OCI-LY1 (cell line): ENCODE results near the gene SLC6A15.

Experiments used
- H2AFZ ChIP-seq: fragments of 200-600 bp; sonication (generic), shearing (Covaris generic); 2 replicates; pipeline ENCODE4 v1.6.0; 2014; ENCODE audit warnings: antibody characterized with exemption, mild to moderate bottlenecking, low read length
- H3F3A ChIP-seq: fragments of 200-600 bp; sonication (generic), shearing (Covaris generic); 2 replicates; pipeline ENCODE4 v1.6.0; 2014; ENCODE audit warnings: mild to moderate bottlenecking, antibody characterized with exemption, low read length, moderate library complexity; ENCODE audit not compliant: insufficient read depth
- H3K27ac ChIP-seq: fragments of 200-600 bp; sonication (generic); 2 replicates; pipeline ENCODE4 v1.5.1; 2014; ENCODE audit warnings: low read length, mixed run types, mild to moderate bottlenecking, low read depth; ENCODE audit not compliant: poor library complexity, severe bottlenecking
- H3K27me3 ChIP-seq: fragments of 200-600 bp; sonication (generic); 2 replicates; pipeline ENCODE4 v1.6.0; 2014; ENCODE audit warnings: antibody characterized with exemption, mild to moderate bottlenecking, low read length, moderate library complexity; ENCODE audit not compliant: insufficient read depth
- H3K36me3 ChIP-seq: fragments of 200-600 bp; sonication (generic); 2 replicates; pipeline ENCODE4 v1.6.1; 2014; ENCODE audit warnings: mild to moderate bottlenecking, antibody characterized with exemption, low read length, moderate library complexity, mixed read lengths; ENCODE audit not compliant: insufficient read depth
- H3K4me1 ChIP-seq: fragments of 200-600 bp; sonication (generic); 2 replicates; pipeline ENCODE4 v1.5.1; 2014; ENCODE audit warnings: mild to moderate bottlenecking, low read length, moderate library complexity; ENCODE audit not compliant: insufficient read depth, severe bottlenecking
- H3K4me2 ChIP-seq: fragments of 200-600 bp; sonication (generic), shearing (Covaris generic); 2 replicates; pipeline ENCODE4 v1.6.1; 2014; ENCODE audit warnings: low read length
- H3K4me3 ChIP-seq: fragments of 200-600 bp; sonication (generic); 2 replicates; pipeline ENCODE4 v1.5.1; 2014; ENCODE audit warnings: low read length, low read depth, mild to moderate bottlenecking, mixed read lengths; ENCODE audit not compliant: poor library complexity, severe bottlenecking
- H3K79me2 ChIP-seq: fragments of 200-600 bp; shearing (Covaris generic); 2 replicates; pipeline ENCODE4 v1.6.1; 2016; ENCODE audit warnings: mixed run types, low read length, mixed read lengths; ENCODE audit not compliant: insufficient read depth
- H3K9ac ChIP-seq: fragments of 200-600 bp; sonication (generic), shearing (Covaris generic); 2 replicates; pipeline ENCODE4 v1.6.1; 2014; ENCODE audit warnings: mild to moderate bottlenecking, low read length, mixed read lengths
- H3K9me2 ChIP-seq: fragments of 200-600 bp; sonication (generic), shearing (Covaris generic); 2 replicates; pipeline ENCODE4 v1.6.1; 2014; ENCODE audit warnings: low read depth, mild to moderate bottlenecking, low read length, mixed read lengths
- H3K9me3 ChIP-seq: fragments of 200-600 bp; shearing (Covaris generic); 2 replicates; pipeline ENCODE4 v1.6.1; 2014; ENCODE audit warnings: low read length, mixed read lengths
- H4K20me1 ChIP-seq: fragments of 200-600 bp; sonication (generic), shearing (Covaris generic); 2 replicates; pipeline ENCODE4 v1.6.0; 2016; ENCODE audit warnings: mild to moderate bottlenecking, low read length; ENCODE audit not compliant: insufficient read depth
- EZH2 ChIP-seq: fragments of 200-600 bp; sonication (generic), shearing (Covaris generic); IDR thresholded peaks from 2 replicates; pipeline ENCODE4 v1.8.0; 2017; ENCODE audit warnings: borderline replicate concordance, mixed run types, mild to moderate bottlenecking, antibody characterized with exemption, low read length, moderate library complexity, mixed read lengths
- TF ChIP-seq, protein P1 (sequence below): fragments of 200-600 bp; sonication (generic), shearing (Covaris generic); IDR thresholded peaks from 2 replicates; pipeline ENCODE4 v1.5.1; 2017; ENCODE audit warnings: mild to moderate bottlenecking, antibody characterized with exemption, low read length, moderate library complexity, mixed read lengths

Gene SLC6A15

DNA sequence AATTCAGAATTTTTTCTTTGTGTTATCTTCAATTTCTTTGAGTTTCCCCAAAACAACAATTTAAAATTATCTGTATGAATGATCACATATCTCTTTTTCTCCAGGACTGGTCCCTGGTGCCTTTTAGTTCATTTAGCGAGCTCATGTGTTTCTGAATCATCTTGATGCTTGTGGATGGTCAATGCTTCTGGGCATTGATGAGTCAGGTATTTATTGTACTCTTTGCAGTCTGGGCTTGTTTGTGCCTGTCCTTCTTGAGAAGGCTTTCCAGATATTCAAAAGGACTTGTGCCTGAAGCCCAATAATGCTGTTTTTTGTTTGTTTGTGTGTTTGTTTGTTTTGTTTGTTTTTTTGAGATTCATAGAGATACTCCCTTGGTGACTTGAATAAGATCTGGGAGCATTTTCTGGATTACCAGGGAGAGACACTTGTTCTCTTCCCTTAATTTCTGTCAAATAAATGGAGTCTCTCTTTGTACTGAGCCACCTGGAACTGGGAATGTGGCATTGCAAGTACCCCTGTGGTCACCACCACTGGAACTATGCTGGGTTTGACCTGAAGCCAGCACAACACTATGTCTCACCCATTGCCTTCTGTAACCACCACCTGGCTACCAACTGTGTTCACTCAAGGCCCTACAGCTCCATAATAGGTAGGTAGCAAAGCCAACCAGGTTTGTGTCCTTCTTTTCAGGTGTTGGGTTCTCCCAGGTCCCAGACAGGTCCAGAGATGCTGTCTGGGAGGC is 56.3 kb downstream of the SLC6A15 start:
- Histone ChIP-seq H3K79me2 (no peaks in the 10 kb centered on the region), H3K4me2 (no peak overlapping the region), H3F3A (no peaks in the 10 kb centered on the region), H4K20me1 (no peaks in the 10 kb centered on the region), H3K9me2 (no peaks in the 10 kb centered on the region), H3K27ac (no peak overlapping the region), H3K4me1 (no peaks in the 10 kb centered on the region), H3K4me3 (no peak overlapping the region), H2AFZ (no peak overlapping the region), H3K9me3 (no peaks in the 10 kb centered on the region), H3K9ac (no peak overlapping the region), H3K27me3 (no peaks in the 10 kb centered on the region), H3K36me3 (no peaks in the 10 kb centered on the region)
- no peak for TF ChIP-seq EZH2
- TF ChIP-seq, protein P1, sequence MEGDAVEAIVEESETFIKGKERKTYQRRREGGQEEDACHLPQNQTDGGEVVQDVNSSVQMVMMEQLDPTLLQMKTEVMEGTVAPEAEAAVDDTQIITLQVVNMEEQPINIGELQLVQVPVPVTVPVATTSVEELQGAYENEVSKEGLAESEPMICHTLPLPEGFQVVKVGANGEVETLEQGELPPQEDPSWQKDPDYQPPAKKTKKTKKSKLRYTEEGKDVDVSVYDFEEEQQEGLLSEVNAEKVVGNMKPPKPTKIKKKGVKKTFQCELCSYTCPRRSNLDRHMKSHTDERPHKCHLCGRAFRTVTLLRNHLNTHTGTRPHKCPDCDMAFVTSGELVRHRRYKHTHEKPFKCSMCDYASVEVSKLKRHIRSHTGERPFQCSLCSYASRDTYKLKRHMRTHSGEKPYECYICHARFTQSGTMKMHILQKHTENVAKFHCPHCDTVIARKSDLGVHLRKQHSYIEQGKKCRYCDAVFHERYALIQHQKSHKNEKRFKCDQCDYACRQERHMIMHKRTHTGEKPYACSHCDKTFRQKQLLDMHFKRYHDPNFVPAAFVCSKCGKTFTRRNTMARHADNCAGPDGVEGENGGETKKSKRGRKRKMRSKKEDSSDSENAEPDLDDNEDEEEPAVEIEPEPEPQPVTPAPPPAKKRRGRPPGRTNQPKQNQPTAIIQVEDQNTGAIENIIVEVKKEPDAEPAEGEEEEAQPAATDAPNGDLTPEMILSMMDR: no peak

DNA sequence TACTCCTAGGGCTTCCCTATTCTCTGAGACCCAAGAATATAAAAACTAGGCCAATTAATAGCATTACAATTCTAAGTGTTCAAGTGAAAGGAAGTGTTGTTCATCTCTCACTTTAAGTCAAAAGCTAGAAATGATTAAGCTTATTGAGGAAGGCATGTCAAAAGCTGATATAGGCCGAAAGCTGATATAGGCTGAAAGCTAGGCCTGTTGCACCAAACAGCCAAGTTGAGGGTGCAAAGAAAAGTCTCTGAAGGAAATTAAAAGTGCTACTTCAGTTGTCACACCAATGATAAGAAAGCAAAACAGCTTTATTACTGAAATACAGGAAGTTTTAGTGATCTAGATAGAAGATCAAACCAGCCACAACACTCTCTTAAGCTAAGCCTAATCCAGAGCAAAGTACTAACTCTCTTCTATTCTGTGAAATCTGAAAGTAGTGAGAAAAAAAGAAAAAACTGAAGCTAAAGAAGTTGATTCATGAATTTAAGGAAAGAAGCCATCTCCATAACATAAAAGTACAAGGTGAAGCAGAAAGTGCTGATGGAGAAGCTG is 68.9 kb downstream of the SLC6A15 start:
- Histone ChIP-seq H3K27ac (no peak overlapping the region), H3K9me3 (no peaks in the 10 kb centered on the region), H3K9ac (no peak overlapping the region), H4K20me1 (no peaks in the 10 kb centered on the region), H3F3A (no peaks in the 10 kb centered on the region), H3K79me2 (no peaks in the 10 kb centered on the region), H3K36me3 (no peaks in the 10 kb centered on the region), H3K9me2 (no peaks in the 10 kb centered on the region), H3K4me3 (no peak overlapping the region), H2AFZ (no peak overlapping the region), H3K4me1 (no peaks in the 10 kb centered on the region), H3K27me3 (no peaks in the 10 kb centered on the region), H3K4me2 (no peak overlapping the region)
- no peak for TF ChIP-seq EZH2
- TF ChIP-seq, protein P1: no peak

DNA sequence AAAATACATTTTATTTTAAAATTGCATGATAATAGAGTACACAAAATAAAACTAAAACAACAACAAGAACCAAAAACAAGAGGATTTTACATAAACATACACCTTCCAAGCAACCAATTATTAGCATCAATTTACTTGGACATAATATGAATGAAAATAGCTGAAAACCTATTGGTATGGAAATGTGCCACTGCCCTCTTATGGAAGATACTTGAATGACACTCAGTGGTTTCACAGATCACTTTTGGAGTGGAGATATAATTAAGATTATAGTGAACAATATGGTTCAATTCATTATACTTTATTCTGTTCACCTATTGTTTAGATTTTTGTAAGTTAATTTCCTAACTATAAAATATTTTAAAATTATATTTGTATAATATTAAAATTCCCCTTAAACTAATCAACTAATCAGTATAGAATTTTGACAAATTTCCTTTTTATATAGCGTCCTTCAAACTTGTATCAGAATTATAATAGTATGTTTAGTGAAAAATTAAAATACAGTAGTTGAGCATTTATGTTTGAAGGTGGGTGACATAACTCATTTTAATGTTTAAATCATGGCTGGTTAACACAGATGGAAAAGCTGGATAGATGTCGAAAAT is 70.1 kb downstream of the SLC6A15 start:
- no peaks in the 10 kb centered on the region for H3K27me3 ChIP-seq
- H3K27ac ChIP-seq: no peak overlapping the region
- no peak overlapping the region for H3K4me3 ChIP-seq
- no peaks in the 10 kb centered on the region for H3K9me3 ChIP-seq
- H4K20me1 ChIP-seq: no peaks in the 10 kb centered on the region
- H3K9me2 ChIP-seq: no peaks in the 10 kb centered on the region
- no peaks in the 10 kb centered on the region for H3K36me3 ChIP-seq
- no peak overlapping the region for H2AFZ ChIP-seq
- no peak for TF ChIP-seq EZH2
- TF ChIP-seq, protein P1: peak; percentile 62
- no peaks in the 10 kb centered on the region for H3K4me1 ChIP-seq
- H3K9ac ChIP-seq: no peak overlapping the region
- no peak overlapping the region for H3K4me2 ChIP-seq
- H3F3A ChIP-seq: no peaks in the 10 kb centered on the region
- H3K79me2 ChIP-seq: no peaks in the 10 kb centered on the region
